ENCODE data around the gene CEACAM20.
"Not testable (repeated sequence)": the region's sequence is repeated elsewhere in the genome, so short reads cannot be mapped to it uniquely, and the experiment has no call there.

The CEACAM20 gene

GRCh38 chr19:44498988-44499387 is 30.5 kb downstream of the CEACAM20 start:
- no peak for TF ChIP-seq CTCF (conservative IDR thresholded peaks at IDR 0.05; ENCODE audit: control insufficient read depth, insufficient read depth, low read depth, low read length)

GRCh38 chr19:44496711-44497110 is 32.8 kb downstream of the CEACAM20 start:
- TF ChIP-seq CTCF (conservative IDR thresholded peaks at IDR 0.05; ENCODE audit: control insufficient read depth, insufficient read depth, low read depth, low read length), result no peak
- DNase-seq (ENCODE audit: low read depth), result no peak
- H3K4me3 ChIP-seq (ENCODE audit: control insufficient read depth, low read depth, low read length), result no peak overlapping the region

More at GRCh38 chr19:44498988-44499387, 30.5 kb downstream of the CEACAM20 start:
- no peak for DNase-seq (ENCODE audit: low read depth)
- H3K4me3 ChIP-seq (ENCODE audit: control insufficient read depth, low read depth, low read length), result no peak overlapping the region

- peak; percentile 39 for DNase-seq (ENCODE audit: low read depth)
- TF ChIP-seq CTCF (conservative IDR thresholded peaks at IDR 0.05; ENCODE audit: control insufficient read depth, insufficient read depth, low read depth, low read length), result no peak
Measured at GRCh38 chr19:44476559-44477408, 52.7 kb downstream of the CEACAM20 start.

GRCh38 chr19:44468730-44469129 is 60.7 kb downstream of the CEACAM20 start:
- not testable (repeated sequence) for H3K4me3 ChIP-seq (ENCODE audit: control insufficient read depth, low read depth, low read length); DNase-seq (ENCODE audit: low read depth)

More at GRCh38 chr19:44476559-44477408, 52.7 kb downstream of the CEACAM20 start:
- no peak overlapping the region for H3K4me3 ChIP-seq (ENCODE audit: control insufficient read depth, low read depth, low read length)

GRCh38 chr19:44462600-44463286 is 66.7 kb downstream of the CEACAM20 start:
- DNase-seq (ENCODE audit: low read depth); H3K4me3 ChIP-seq (ENCODE audit: control insufficient read depth, low read depth, low read length): not testable (repeated sequence)
